C4-2B (cell line): ENCODE data around the gene FUOM.

Experiments
- ZFX ChIP-seq: fragments of 450-650 bp; IDR thresholded peaks from 2 replicates; pipeline ENCODE4 v1.6.1; 2017
- TF ChIP-seq, protein P1 (sequence below): fragments of 450-650 bp; conservative IDR thresholded peaks from 2 replicates; pipeline ENCODE4 v1.5.1; 2017; ENCODE audit warnings: mild to moderate bottlenecking

- TF ChIP-seq, protein P1, sequence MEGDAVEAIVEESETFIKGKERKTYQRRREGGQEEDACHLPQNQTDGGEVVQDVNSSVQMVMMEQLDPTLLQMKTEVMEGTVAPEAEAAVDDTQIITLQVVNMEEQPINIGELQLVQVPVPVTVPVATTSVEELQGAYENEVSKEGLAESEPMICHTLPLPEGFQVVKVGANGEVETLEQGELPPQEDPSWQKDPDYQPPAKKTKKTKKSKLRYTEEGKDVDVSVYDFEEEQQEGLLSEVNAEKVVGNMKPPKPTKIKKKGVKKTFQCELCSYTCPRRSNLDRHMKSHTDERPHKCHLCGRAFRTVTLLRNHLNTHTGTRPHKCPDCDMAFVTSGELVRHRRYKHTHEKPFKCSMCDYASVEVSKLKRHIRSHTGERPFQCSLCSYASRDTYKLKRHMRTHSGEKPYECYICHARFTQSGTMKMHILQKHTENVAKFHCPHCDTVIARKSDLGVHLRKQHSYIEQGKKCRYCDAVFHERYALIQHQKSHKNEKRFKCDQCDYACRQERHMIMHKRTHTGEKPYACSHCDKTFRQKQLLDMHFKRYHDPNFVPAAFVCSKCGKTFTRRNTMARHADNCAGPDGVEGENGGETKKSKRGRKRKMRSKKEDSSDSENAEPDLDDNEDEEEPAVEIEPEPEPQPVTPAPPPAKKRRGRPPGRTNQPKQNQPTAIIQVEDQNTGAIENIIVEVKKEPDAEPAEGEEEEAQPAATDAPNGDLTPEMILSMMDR = no peak
- peak; percentile 23; the same call in 1 of the 2 replicates for TF ChIP-seq ZFX
Observed at GRCh38 chr10:133359554-133359971, 1.7 kb upstream of the FUOM start.
